ENCODE results near the gene VTI1A.
A peak's percentile ranks its signal among the peaks of the same experiment; 100 is the strongest.
"Not testable (repeated sequence)": the region's sequence is repeated elsewhere in the genome, so short reads cannot be mapped to it uniquely, and the experiment has no call there.

VTI1A gene

DNA sequence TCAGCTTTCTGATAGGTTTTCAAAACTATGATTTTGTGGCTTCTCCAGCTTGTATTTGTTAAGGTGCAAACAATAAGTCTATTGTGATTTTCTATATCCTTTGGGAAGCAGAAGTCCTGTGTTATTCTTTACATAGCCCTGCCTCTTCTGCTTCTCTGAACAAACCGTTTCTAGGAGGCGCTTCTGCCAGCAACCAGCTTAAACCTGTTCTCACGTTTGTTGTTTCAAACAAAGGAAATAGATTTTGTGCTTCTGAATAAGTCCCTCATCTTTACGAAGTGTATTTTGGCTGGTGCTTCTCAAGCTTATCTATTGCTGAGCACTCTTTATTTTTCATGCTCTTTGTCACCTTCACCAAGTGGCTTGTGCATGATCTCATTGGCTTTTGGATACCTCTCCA, 61.0 kb downstream of the VTI1A start:
- DNase-seq = no peak

DNA sequence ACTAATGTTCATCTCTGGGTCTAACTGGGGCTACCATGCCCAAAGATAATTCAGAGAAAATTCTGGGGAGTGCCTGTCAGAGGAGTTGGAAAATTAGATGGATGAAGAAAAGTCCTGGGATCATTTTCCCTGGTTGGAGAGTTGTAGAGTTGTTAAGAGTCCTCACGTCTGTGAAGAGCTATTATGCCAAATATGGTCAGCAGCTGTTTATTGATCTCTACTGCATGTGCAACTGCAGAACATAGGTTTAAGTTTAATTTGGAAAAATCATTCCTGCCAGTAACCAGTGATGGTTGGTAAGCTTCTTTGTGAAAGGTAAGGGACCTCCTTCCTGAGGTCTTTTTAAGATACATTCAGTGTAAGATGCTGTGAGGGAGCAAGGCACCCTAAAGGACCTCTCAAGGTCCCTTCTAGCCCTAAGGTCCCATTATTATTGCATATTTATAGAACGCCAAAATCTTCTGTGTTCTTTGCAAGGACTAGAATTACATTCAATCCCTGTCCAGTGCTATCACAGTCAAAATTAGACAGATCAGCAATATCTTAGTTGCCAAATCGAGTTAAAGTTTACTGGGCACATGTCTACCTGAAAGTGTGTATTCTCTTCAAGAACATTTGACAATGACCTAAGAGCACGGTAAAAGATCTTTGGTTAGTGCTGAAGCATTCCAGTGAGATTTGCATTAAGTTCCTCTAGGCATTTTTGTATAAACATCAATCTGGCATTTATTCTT, 62.7 kb downstream of the VTI1A start:
- DNase-seq = no peak

DNA sequence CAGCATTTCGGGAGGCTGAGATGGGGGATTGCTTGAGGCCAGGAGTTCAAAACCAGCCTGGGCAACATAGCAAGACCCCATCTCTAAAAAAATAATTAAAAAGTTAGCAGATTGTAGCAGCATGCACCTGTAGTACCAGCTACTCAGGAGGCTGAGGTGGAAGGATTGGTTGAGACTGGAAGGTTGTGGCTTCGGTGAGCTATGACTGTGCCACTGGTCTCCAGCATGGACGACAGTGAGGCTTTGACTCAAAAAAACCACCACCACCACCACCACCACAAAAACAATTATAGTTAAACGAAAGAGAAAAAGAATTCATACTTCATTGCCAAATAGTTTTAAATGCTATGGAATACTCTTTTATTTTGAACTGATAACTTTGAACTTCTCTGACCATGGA, 63.4 kb downstream of the VTI1A start:
- peak; percentile 2 for DNase-seq

DNA sequence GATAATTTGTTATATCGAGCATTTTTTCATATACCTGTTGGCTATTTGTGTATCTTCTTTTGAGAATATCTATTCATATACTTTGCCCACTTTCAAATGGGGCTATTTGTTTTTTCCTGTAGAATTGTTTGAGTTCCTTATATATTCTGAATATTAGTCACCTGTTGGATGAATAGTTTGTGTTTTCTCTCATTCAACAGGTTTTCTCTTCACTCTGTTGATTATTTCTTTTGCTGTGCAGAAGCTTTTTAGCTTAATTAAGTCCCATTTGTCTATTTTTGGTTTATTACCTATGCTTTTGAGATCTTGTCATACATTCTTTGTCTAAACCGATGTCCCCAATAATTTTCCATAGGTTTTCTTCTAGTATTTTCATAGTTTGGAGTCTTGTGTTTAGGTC, 65.3 kb downstream of the VTI1A start:
- DNase-seq = no peak

DNA sequence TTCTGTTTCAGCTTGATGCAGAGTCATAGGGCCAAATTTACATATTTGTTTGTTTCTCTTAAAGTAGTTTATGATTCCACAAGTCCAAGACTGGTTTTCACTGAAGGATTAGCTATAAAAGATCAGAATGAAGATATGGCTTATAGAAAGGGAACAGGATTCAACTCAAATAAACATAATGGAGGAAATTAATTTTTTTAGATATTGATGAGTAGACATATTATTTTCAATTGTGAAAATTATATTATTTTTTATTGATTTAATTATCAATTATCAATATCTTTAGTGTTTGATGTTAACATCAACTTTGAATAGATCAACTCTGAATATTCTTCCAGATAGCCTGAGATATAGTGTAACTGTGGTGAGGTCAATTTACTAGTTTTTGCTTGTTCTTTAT, 68.1 kb downstream of the VTI1A start:
- DNase-seq = no peak

DNA sequence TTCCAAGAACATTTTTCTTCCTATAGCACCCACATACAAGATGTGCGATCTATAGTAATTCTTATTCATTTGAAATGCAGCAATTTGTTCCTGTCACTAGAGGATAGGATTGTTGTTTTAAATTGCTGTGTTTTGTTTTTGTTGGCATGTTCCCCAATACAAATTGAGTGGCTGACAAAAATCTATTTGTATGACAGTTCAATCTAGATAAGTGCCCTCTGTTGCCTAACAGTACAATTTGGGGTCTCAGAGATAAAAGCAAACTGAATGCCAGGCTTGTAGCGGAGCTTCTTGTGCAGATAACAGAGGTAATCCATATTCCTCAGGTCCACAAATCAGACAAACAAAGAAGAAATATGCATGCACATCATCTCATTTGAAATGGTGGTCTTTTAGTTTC, 68.8 kb downstream of the VTI1A start:
- DNase-seq = no peak

DNA sequence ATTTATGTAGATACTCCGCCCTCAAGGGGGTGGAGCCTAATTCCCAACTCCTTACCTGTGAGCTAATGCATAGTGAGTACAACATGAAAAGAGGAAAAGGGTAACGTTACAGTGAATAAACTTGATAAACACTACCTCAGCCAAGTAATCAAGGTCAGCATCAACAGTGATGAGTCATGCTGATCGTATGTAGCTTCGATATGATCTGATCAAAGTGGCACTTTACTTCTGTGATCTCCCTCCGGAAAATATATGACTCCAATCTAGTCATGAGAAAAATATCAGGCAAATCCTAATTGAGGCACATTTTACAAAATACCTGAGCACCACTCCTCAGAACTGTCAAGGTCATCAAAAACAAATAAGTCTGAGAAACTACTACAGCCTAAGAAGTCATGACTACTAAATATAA, 70.4 kb downstream of the VTI1A start:
- no peak for DNase-seq

DNA sequence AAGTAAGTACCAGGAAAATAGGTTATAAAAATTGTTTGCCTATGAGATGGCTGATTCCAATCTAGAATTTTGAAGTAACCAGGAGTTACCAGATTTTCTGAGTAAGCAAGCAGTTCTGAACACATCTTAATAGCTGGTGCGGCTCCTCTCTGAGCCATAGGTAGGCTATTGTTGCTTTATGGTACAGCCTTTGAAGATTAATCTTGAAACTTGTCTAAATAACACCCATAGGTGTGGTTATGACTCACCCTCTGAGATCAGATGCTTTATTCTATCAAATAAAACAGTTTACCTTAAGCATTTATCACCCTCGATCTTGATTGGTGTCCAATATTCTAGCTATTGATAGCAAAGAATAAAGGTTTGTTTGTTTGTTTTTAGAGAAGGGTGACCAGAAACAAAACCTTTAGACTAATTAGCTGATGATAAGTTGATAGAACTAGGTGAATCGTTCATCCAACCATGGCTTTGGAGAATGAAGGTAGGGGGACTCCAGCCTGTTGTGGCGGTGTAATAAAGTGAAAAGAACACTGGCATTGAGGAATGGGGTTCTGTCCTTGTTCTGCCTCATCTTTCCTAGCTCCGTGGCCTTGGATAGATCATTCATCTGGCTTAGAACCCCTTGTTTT, 72.2 kb downstream of the VTI1A start:
- peak; percentile 2 for DNase-seq

DNA sequence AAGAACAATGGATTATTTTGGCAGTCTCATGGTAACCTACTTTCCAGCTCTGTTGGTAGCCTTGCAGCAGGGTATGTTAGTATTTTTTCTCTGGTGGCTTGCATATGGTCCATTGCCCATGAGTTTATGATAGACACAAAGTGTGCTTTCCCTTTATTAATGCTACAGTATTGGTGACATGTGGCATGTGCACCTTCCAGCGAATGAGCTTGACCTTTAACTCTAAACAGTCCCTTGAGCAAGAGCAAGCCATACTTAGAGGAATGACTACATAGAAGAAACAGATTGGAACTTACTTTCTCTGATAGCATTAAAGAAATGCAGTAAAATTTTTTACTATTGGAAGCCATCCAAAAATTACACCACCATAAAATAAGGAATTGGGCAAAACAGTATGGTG, 73.9 kb downstream of the VTI1A start:
- DNase-seq = no peak

DNA sequence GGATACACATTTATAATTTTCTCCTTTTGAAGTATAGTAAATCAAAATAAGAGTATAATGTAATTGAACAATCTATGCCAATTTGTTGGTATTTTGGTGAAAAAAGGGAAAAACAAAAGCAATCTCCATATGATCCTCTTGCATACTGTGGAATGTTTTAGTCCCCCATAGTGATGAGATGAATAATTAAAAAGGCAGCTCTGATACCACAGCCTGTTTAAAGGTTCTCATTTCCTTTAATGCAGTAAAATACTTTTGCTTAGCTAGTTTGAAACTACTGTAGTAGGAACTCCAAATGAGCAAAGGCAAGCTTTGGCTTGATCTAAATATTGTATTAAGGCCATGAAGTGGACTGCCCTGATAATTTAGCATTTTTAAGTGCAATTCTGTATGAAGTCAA, 77.6 kb downstream of the VTI1A start:
- DNase-seq = no peak

DNA sequence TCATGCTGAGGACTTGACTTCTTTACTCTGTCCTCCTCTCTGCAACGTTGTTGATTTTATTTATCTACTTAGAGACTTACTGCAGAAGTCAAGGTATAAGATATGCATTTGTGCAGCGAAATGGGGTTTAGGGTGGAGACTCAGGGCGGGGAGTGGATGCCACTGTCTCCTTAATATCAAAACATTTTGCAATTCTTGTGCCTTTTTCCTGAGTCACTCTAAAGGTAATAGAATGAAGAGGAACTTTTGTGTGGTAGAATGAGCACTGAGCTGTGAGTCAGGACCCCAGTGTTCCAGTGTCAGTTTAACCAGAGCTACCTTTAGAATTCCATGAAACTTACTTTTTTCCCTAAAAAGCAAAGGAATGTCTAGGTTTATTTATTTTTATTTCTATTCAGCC, 78.2 kb downstream of the VTI1A start:
- no peak for DNase-seq

DNA sequence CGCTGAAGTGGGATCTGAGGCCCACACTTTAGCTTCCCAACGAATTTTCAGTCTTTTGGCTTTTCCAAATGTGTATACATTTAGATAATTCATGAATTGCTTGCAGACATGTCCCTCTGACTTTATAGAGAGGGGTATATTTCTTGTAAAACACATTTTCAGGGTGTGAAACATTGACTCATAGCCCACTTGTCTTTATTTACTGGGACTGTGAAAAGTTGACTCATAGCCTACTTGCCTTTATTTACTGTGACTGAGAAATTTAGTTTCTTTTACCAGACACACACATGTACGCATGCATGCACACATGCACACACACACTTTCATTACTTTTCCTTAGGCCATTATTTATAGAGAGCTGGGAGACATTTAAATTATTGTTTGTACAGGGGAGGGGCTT, 79.1 kb downstream of the VTI1A start:
- DNase-seq = no peak

DNA sequence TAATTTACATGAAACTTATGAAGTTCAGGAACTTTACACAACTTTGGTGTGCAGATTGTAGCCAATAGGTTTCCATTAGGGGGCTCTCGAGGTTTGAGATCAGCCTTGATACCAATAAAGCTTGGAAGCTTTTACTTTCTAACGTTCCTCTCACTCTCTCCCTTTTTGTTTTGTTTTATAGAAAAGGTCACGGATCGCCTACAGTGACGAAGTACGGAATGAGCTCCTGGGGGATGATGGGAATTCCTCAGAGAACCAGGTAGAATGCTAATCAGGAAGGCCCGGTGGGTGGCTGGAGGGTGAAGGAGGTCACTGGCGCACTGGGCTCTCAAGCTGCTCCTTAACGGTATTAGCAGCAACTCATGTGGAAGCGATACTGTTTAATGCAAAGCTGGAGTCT, 79.9 kb downstream of the VTI1A start:
- no peak for DNase-seq

DNA sequence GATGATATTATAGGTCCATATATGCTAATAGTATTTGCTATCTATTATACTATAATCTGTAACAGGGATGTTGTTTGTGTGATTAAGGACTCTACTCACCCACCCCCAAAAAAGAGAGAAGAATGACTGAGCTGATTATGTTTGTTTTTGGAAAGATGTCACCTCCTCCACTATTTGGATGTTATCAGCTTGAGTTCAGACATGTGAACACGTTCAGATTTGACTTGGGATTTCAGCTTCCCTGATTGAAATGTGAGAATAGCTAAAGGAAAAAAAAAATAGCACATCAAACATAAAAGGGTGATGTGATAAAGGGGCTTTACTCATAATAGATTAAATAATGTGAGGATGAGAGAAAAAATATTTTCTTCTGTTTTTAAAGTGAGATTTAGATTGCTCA, 81.2 kb downstream of the VTI1A start:
- no peak for DNase-seq

DNA sequence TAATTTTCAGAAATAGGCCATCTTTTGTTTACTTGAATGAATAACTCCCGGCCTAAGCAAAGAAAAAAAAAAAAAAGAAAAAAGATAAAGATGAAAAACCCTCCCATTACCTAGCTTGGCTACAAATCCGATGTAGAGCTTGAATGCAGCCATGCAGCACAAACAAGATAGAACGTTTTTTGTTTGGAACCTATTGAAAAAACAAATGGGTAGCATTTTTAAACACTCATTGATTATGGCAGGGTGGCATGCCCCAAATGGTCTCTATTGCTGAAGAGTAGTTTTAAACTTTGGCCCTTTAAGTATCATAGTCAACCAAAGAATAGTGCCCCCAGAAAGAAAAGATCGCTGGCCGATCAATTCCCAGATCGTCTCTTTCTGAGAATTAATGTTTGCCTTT, 84.4 kb downstream of the VTI1A start:
- DNase-seq = no peak

DNA sequence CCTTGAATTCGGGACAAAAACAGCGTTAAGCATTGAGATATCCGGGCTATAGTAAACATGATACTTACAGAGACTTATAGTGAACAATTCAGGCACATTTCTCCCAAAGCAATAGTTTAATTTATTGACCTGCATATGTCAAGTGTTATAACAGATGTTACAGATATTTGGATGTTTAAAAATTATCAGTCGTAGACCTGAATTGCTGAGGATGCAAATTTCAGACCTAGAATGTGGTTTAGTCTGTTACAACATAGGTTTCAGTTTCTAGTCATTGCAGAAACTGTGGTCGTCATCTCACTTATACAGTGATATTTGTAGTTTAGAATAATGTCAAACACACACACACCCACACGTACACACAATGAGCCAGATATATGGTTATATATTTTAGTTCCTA, 85.2 kb downstream of the VTI1A start:
- peak; percentile 3 for DNase-seq

DNA sequence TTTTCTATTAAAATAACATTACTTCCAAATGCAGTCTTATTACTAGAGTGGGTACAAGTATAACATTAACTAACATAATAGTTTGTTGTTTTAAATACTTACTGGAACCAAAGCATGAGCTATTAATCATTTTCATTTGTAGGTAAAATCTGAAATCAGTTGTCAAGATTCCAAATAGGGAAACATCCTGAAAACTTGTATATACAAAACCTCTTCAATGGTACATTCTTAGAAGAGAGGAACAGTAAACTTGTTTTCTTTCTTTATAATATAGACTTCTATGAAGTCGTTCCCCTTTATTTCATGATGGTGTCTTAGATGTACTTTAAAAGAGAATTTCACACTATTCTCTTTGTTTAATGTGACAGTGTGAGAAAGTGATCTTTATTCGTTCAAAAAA, 85.9 kb downstream of the VTI1A start:
- DNase-seq = no peak

DNA sequence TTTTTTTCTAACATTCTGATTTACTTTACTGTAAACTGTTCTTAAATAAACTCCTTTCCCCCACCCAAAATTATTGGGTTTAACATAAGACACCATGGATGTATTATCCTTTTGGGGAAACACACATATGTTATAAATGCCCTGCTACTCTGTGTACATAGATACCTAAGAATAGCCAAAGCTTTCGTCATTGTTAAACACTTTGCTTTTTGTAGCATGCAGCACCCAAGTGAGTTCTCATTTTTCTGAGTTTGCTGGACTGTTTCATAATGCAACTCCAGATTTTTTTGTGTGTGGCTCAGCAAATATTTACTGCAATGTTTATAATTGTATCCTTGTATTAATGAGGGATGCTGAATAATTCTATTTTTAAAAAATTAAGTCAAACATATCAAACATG, 86.9 kb downstream of the VTI1A start:
- no peak for DNase-seq

DNA sequence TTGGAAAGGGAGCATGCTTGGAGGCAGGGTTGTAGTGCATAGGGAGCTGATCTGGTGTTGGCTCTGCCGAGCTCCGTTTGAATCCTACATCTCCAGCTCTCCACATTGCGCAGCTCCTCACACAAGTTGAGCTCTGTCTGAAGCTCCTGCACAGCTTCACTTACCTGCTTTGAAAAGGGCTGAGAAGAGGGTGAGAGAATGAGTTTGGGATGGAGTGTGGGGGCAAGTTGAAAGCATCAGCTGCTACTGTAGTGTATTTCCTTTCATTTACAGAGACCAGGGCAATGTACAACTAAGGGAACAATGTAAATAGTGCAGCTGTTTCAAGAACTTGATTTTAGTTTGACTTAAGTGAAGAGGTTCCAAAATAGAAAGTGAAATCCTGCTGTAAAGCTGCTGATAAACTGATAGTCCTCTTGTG, 88.5 kb downstream of the VTI1A start:
- DNase-seq = no peak

DNA sequence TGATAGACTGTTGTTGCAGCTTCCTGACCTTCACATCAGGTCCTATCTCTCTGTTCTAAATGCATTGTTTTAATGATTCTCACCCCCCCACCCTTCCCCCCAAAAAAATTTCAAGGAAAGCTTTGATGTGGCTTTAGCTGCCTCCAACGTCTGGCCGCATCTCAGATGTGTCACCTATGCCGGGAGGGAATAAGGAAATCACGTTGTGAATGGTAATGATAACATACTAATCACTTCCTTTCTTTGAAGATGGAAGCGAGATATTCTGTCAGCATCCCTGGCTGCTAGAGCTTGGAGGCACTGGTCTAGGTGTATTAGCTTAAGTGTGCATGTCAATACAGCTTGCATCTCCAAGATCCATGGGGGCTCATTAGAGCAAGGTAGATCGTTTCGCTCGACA, 89.6 kb downstream of the VTI1A start:
- DNase-seq = no peak

DNA sequence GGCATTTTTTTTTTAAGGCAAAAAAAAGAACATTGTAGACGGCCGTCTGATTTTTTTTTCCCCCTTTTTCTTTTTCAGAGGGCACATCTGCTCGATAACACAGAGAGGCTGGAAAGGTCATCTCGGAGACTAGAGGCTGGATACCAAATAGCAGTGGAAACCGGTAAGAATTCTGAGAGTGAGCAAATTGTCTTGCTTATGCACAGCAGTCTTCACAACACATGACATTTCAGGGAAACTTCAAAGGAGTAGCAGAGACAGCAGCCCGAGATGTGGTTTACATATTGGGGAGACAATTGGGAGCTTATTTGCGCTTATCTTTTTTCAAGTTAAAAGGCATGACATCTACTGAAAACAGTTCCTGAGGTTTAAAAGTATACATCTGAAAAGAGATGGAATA, 91.2 kb downstream of the VTI1A start:
- no peak for DNase-seq

DNA sequence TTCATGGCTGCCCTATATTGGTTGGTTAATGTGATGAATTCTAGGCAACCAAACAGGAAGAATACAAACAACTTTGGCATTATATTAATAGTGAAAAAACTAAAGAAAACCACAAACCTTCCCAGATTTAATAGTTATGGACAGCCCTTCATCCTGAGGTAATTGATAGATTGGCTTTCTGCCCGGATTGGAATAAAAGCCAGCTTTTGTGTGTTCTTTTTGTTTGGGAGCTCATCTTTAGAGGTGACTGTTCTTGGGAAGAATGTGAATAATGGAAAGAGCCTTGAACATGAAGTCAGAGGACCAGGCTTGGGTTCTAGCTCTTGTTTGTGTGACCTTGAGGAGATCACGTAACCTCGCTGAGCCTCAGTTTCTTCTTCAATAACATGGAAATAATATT, 92.3 kb downstream of the VTI1A start:
- DNase-seq = no peak

DNA sequence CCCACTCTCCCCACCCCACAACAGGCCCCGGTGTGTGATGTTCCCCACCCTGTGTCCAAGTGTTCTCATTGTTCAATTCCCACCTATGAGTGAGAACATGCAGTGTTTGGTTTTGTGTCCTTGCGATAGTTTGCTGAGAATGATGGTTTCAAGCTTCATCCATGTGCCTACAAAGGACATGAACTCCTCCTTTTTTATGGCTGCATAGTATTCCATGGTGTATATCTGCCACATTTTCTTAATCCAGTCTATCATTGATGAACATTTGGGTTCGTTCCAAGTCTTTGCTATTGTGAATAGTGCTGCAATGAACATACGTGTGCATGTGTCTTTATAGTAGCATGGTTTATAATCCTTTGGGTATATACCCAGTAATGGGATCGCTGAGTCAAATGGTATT, 95.8 kb downstream of the VTI1A start:
- DNase-seq = not testable (repeated sequence)

DNA sequence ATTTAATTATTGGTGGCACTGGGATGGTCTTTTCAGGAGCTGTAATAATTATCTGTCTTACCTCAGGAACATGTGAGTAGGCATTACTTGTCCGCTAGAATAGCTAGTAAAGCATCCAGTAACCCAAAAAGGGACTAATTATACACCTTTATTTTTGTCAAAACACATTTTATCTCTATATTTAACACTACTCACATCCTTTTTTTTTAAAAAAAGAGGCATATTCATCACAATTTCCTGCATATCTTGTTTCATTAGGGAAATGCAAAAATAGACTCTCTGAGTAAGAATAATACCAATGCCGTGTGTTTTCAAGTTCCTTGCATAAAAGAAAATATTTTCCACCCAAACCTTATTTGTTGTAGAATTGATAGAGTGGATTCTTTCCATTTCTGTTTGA, 99.5 kb downstream of the VTI1A start:
- DNase-seq = no peak
